Natural killer cell (primary cell): ENCODE data around the gene CETN1. TPM values are rescaled to one million over a fixed set of nuclear protein-coding genes. Genes with fewer than 3 reads are reported as not detected.

Experiments
- ATAC-seq, 3 donors: fragments of 150-1000 bp in 2 of 3; fragments of 200-7000 bp in 1 of 3; cut with Tn5 transposase; 1 replicate in 1 of 3; 2 replicates in 2 of 3; pipeline ENCODE4 v1.10.0; 2021; ENCODE audit warnings: mild to moderate bottlenecking in 2 of 3, moderate library complexity in 2 of 3
- DNase-seq, 2 donors: peaks; one replicate each; pipeline versions ENCODE4 v3.0.0 to v3.0.0-alpha.2; 2013 to 2021; ENCODE audit warnings: mixed read lengths in 1 of 2
- H3K27ac ChIP-seq: one replicate; pipeline ENCODE4 v1.5.1; 2013; ENCODE audit warnings: mild to moderate bottlenecking, low read length
- H3K27me3 ChIP-seq: one replicate; pipeline ENCODE4 v1.6.1; 2013; ENCODE audit warnings: low read length; ENCODE audit not compliant: control insufficient read depth, insufficient read depth
- H3K36me3 ChIP-seq: one replicate; pipeline ENCODE4 v1.6.1; 2013; ENCODE audit warnings: low read length; ENCODE audit not compliant: control insufficient read depth, insufficient read depth
- H3K4me1 ChIP-seq: one replicate; pipeline ENCODE4 v1.6.1; 2013; ENCODE audit warnings: low read length; ENCODE audit not compliant: control insufficient read depth, insufficient read depth
- H3K4me3 ChIP-seq: one replicate; pipeline ENCODE4 v1.5.1; 2013; ENCODE audit warnings: low read length
- H3K9me3 ChIP-seq: one replicate; pipeline ENCODE4 v1.6.1; 2013; ENCODE audit warnings: low read length; ENCODE audit not compliant: control insufficient read depth, insufficient read depth
- H3K27ac Mint-ChIP-seq, 2 donors: one replicate each; pipeline ENCODE4 v1.8.0; 2022; ENCODE audit warnings: mild to moderate bottlenecking in 2 of 2, mixed read lengths in 2 of 2, moderate library complexity in 1 of 2
- H3K27me3 Mint-ChIP-seq, 2 donors: one replicate each; pipeline ENCODE4 v1.8.0; 2022; ENCODE audit warnings: low read depth in 2 of 2, mixed read lengths in 2 of 2
- H3K36me3 Mint-ChIP-seq: one replicate; pipeline ENCODE4 v1.8.0; 2022; ENCODE audit warnings: mixed read lengths
- H3K4me1 Mint-ChIP-seq, 2 donors: one replicate each; pipeline ENCODE4 v1.8.0; 2022; ENCODE audit warnings: mixed read lengths in 2 of 2
- H3K4me3 Mint-ChIP-seq: one replicate; pipeline ENCODE4 v1.8.0; 2022; ENCODE audit warnings: mild to moderate bottlenecking, moderate library complexity, mixed read lengths
- H3K9me3 Mint-ChIP-seq, 2 donors: one replicate each; pipeline ENCODE4 v1.8.0; 2022; ENCODE audit warnings: mixed read lengths in 2 of 2
- CTCF ChIP-seq: fragments of 200-600 bp; IDR thresholded peaks from one replicate; pipeline ENCODE4 v1.8.0; 2022; ENCODE audit warnings: antibody characterized with exemption
- WGBS: methylation state at CpG from one replicate; pipeline ENCODE4 v1.1.7; 2013; ENCODE audit warnings: missing lambda C conversion rate; ENCODE audit not compliant: insufficient coverage; 5-methylcytosine and 5-hydroxymethylcytosine counted together
- intact Hi-C: fragments of 100-400 bp; cut with micrococcal nuclease; formaldehyde crosslinking; loops from one replicate; pipeline ENCODE4 v1.14.2; 2022
- total RNA-seq, 4 donors: library from RNA; stranded (reverse); fragments of 120-200 nt in 1 of 4; gene quantifications; one replicate each; pipeline versions ENCODE4 v1.2.3 to v1.2.4, GENCODE V29; 2013 to 2022

Gene CETN1
- total RNA-seq, 3 donors from 2014 or later (not counting 1 experiment from before 2014, with no cell fraction given): not detected

- intact Hi-C loops: no loop called here
- Histone ChIP-seq H3K27ac (no peak overlapping the region), H3K36me3 (no peaks in the 10 kb centered on the region), H3K27me3 (no peaks in the 10 kb centered on the region), H3K9me3 (no peaks in the 10 kb centered on the region), H3K4me3 (no peak overlapping the region), H3K4me1 (no peaks in the 10 kb centered on the region)
- DNase-seq (no peak), ATAC-seq (no peak)
- H3K27ac Mint-ChIP-seq: no peak overlapping the region
- no peak for TF ChIP-seq CTCF
- H3K27me3 Mint-ChIP-seq: peaks cover 7 to 12% of the 10 kb centered on the region in 2 donors
- H3K9me3 Mint-ChIP-seq: no peaks in the 10 kb centered on the region
- WGBS: no CpG with 5 or more reads among the region's 3 CpGs
- no peaks in the 10 kb centered on the region for H3K36me3 Mint-ChIP-seq
- no peak overlapping the region for H3K4me3 Mint-ChIP-seq
- no peaks in the 10 kb centered on the region for H3K4me1 Mint-ChIP-seq
Measured at GRCh38 chr18:567122-567521, 13.1 kb upstream of the CETN1 start.

- peaks cover 7 to 12% of the 10 kb centered on the region in 2 donors for H3K27me3 Mint-ChIP-seq
- H3K27me3 ChIP-seq: no peaks in the 10 kb centered on the region
- 88% methylated on average over 3 of the region's 3 CpGs for WGBS
- ATAC-seq (no peak), DNase-seq (no peak)
- TF ChIP-seq CTCF: no peak
- no peak overlapping the region for H3K4me3 Mint-ChIP-seq
- no peaks in the 10 kb centered on the region for H3K4me1 Mint-ChIP-seq
- intact Hi-C loops: no loop called here
- no peaks in the 10 kb centered on the region for H3K36me3 Mint-ChIP-seq
- no peaks in the 10 kb centered on the region for H3K4me1 ChIP-seq
- no peak overlapping the region for H3K27ac ChIP-seq
- H3K9me3 ChIP-seq: no peaks in the 10 kb centered on the region
- no peak overlapping the region for H3K4me3 ChIP-seq
- H3K27ac Mint-ChIP-seq: no peak overlapping the region
- H3K36me3 ChIP-seq: no peaks in the 10 kb centered on the region
- H3K9me3 Mint-ChIP-seq: no peaks in the 10 kb centered on the region
Measured at GRCh38 chr18:568731-569130, 11.4 kb upstream of the CETN1 start.

GRCh38 chr18:570256-570655 lies 9.9 kb upstream of the CETN1 start:
- no peak for TF ChIP-seq CTCF
- Histone ChIP-seq H3K27me3 (no peaks in the 10 kb centered on the region), H3K36me3 (no peaks in the 10 kb centered on the region), H3K27ac (no peak overlapping the region), H3K9me3 (no peaks in the 10 kb centered on the region), H3K4me3 (no peak overlapping the region), H3K4me1 (no peaks in the 10 kb centered on the region)
- Mint-ChIP-seq H3K27me3 (peaks cover 11 to 12% of the 10 kb centered on the region in 2 donors), H3K27ac (no peak overlapping the region), H3K9me3 (no peaks in the 10 kb centered on the region), H3K36me3 (no peaks in the 10 kb centered on the region), H3K4me3 (no peak overlapping the region), H3K4me1 (no peaks in the 10 kb centered on the region)
- intact Hi-C loops: no loop called here
- DNase-seq (no peak), ATAC-seq (no peak)
- WGBS: 33% methylated on average over 1 of the region's 3 CpGs

GRCh38 chr18:570697-571096 lies 9.5 kb upstream of the CETN1 start:
- Mint-ChIP-seq H3K36me3 (no peaks in the 10 kb centered on the region), H3K9me3 (no peaks in the 10 kb centered on the region)
- 82% methylated on average over 3 of the region's 5 CpGs for WGBS

More at GRCh38 chr18:570697-571096, 9.5 kb upstream of the CETN1 start:
- H3K4me1 ChIP-seq: no peaks in the 10 kb centered on the region
- H3K27me3 ChIP-seq: no peaks in the 10 kb centered on the region
- peaks cover 12 to 16% of the 10 kb centered on the region in 2 donors for H3K27me3 Mint-ChIP-seq
- no peak overlapping the region for H3K27ac Mint-ChIP-seq
- no peak for TF ChIP-seq CTCF
- intact Hi-C loops: no loop called here
- no peaks in the 10 kb centered on the region for H3K9me3 ChIP-seq
- H3K4me1 Mint-ChIP-seq: no peaks in the 10 kb centered on the region
- H3K4me3 Mint-ChIP-seq: no peak overlapping the region
- no peaks in the 10 kb centered on the region for H3K36me3 ChIP-seq
- no peak overlapping the region for H3K27ac ChIP-seq
- ATAC-seq (no peak), DNase-seq (no peak)
- no peak overlapping the region for H3K4me3 ChIP-seq
